Kidney (tissue), 14 donors: ENCODE measurements around the gene GPR78. TPM values are rescaled to one million over a fixed set of nuclear protein-coding genes. Genes with fewer than 3 reads are reported as not detected.

Source experiments
- DNase-seq, 5 donors: peaks; one replicate each; pipeline ENCODE4 v3.0.0-alpha.2; 2013 to 2020
- FAIRE-seq: peaks from 2 replicates; lab custom pipeline; 2012; peaks lifted over from hg19 to GRCh38; lab: Jason Lieb, UNC
- H3K27ac ChIP-seq, 2 donors: one replicate each; pipeline ENCODE4 v1.7.0; 2013; ENCODE audit warnings: low read depth in 2 of 2, low read length in 2 of 2, inconsistent platforms in 1 of 2
- H3K27me3 ChIP-seq: one replicate; pipeline ENCODE4 v1.7.1; 2013; ENCODE audit warnings: low read length, inconsistent platforms; ENCODE audit not compliant: control insufficient read depth, insufficient read depth
- H3K36me3 ChIP-seq, 3 donors: one replicate each; pipeline versions ENCODE4 v1.7.0 to v1.7.1; 2013; ENCODE audit warnings: low read length in 3 of 3, control low read depth in 1 of 3, inconsistent platforms in 1 of 3; ENCODE audit not compliant: insufficient read depth in 3 of 3, control insufficient read depth in 2 of 3
- H3K4me1 ChIP-seq, 3 donors: one replicate each; pipeline versions ENCODE4 v1.7.0 to v1.7.1; 2013; ENCODE audit warnings: low read length in 3 of 3, inconsistent platforms in 1 of 3, low read depth in 1 of 3; ENCODE audit not compliant: control insufficient read depth in 2 of 3, insufficient read depth in 2 of 3
- H3K4me3 ChIP-seq, 3 donors: one replicate each; pipeline versions ENCODE4 v1.7.0 to v1.8.1; 2013; ENCODE audit warnings: low read length in 3 of 3, control low read depth in 1 of 3, inconsistent platforms in 1 of 3
- H3K9ac ChIP-seq, 3 donors: one replicate each; pipeline versions ENCODE4 v1.7.0 to v1.7.1; 2013; ENCODE audit warnings: low read length in 3 of 3, control low read depth in 1 of 3, inconsistent platforms in 1 of 3
- H3K9me3 ChIP-seq, 3 donors: one replicate each; pipeline versions ENCODE4 v1.7.0 to v1.7.1; 2013; ENCODE audit warnings: low read length in 3 of 3, control low read depth in 1 of 3, inconsistent platforms in 1 of 3; ENCODE audit not compliant: control insufficient read depth in 2 of 3, insufficient read depth in 1 of 3
- intact Hi-C: fragments of 100-400 bp; cut with DNase I; formaldehyde crosslinking; loops from one replicate; pipeline ENCODE4 v1.11.1; 2022
- polyA plus RNA-seq: library from polyadenylated mRNA; stranded (reverse); fragments of 350-450 nt; fragmentation: Illumina TruSeq; extraction: RNeasy Lipid Tissue Mini Kit (QIAGEN cat#74804); gene quantifications from one replicate; pipeline ENCODE4 v1.2.3, GENCODE V29; 2014; ENCODE audit warnings: low read depth, low replicate concordance; ENCODE audit not compliant: insufficient read depth
- total RNA-seq: library from RNA; stranded (reverse); fragmentation: NEBNext Ultra II Directional; extraction: Animal tissue kit (Norgen Biotek cat#: 25700); gene quantifications from one replicate; pipeline ENCODE4 v1.2.1, GENCODE V29; 2021
- TF ChIP-seq, protein P1 (sequence below): IDR thresholded peaks from 3 replicates; pipeline ENCODE4 v1.5.1; 2012; ENCODE audit warnings: mild to moderate bottlenecking, moderate library complexity, borderline replicate concordance; ENCODE audit not compliant: insufficient read depth; ENCODE audit errors: extremely low read depth
- donor health status: control.
- donor health status: control.
- donor health status: control.
- donor health status: control.
- donor health status: control.
- donor health status: DM: yes; HTN: yes; CAD: no.
- donor health status: Normal renal cell carcinoma (clear cell type).

GPR78 gene
- total and polyA plus RNA-seq, 2 donors from 2014 or later: not detected

DNA sequence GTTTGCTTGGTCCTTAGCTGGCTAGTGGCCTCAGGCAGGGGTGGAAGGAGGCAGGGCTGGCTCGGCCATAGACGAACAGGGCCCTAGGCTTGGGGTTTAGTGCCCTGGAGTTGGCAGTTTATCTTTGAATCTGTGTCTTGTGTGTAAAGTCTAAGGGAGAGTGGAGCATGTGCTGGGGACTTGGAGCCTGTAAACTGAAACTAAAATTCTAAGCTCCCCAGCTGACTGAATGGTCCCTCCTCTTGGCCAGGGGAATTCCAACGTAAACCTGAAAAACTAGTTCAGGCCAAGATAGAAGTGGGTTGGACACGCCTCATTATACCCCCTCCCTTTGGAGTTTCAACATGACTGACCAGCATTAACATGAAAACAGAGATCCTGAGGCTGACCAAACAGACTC is 46.1 kb upstream of the GPR78 start:
- FAIRE-seq: peak; percentile 19
- TF ChIP-seq, protein P1, sequence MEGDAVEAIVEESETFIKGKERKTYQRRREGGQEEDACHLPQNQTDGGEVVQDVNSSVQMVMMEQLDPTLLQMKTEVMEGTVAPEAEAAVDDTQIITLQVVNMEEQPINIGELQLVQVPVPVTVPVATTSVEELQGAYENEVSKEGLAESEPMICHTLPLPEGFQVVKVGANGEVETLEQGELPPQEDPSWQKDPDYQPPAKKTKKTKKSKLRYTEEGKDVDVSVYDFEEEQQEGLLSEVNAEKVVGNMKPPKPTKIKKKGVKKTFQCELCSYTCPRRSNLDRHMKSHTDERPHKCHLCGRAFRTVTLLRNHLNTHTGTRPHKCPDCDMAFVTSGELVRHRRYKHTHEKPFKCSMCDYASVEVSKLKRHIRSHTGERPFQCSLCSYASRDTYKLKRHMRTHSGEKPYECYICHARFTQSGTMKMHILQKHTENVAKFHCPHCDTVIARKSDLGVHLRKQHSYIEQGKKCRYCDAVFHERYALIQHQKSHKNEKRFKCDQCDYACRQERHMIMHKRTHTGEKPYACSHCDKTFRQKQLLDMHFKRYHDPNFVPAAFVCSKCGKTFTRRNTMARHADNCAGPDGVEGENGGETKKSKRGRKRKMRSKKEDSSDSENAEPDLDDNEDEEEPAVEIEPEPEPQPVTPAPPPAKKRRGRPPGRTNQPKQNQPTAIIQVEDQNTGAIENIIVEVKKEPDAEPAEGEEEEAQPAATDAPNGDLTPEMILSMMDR: no peak

DNA sequence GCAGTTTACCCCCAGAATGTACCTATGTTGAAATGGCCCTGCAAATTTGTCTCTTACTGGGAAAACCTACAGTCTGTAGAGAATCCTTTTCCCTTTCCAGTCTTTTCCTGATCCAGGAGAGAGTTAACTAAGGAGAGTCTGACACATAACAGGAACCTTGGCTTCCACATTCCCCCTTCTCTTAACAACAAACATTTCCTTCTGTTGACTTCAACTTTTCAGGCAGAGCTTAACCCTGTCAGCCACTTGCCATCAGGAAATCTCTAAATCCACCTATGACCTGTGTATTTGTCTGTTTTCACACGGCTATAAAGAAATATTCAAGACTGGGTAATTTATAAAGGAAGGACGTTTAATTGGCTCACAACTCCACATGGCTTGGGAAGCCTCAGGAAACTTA is 45.6 kb upstream of the GPR78 start:
- peak overlapping the region; percentile 74 to 76 for H3K27ac ChIP-seq
- H3K4me1 ChIP-seq: peaks cover 7 to 24% (median 15%) of the 10 kb centered on the region in 3 donors
- H3K4me3 ChIP-seq: no peak overlapping the region
- no peaks in the 10 kb centered on the region for H3K27me3 ChIP-seq
- no peaks in the 10 kb centered on the region for H3K36me3 ChIP-seq
- H3K9ac ChIP-seq: no peak overlapping the region
- H3K9me3 ChIP-seq: no peaks in the 10 kb centered on the region
- intact Hi-C loops: no loop called here
- TF ChIP-seq, protein P1: no peak
- no peak for FAIRE-seq
- DNase-seq: peak in 1 of 5 donors; percentile 58

More for the DNA sequence above, 46.1 kb upstream of the GPR78 start:
- peak overlapping the region; percentile 94 to 95 for H3K27ac ChIP-seq
- H3K9me3 ChIP-seq: no peaks in the 10 kb centered on the region
- peaks cover 7 to 24% (median 15%) of the 10 kb centered on the region in 3 donors for H3K4me1 ChIP-seq
- DNase-seq: peak in 4 of 5 donors; percentile 69 to 95 (median 87)
- intact Hi-C loops: no loop called here
- peak overlapping the region in 1 of 3 donors; percentile 66 for H3K9ac ChIP-seq
- no peaks in the 10 kb centered on the region for H3K27me3 ChIP-seq
- H3K4me3 ChIP-seq: peak overlapping the region in 2 of 3 donors; percentile 11 to 14
- no peaks in the 10 kb centered on the region for H3K36me3 ChIP-seq

DNA sequence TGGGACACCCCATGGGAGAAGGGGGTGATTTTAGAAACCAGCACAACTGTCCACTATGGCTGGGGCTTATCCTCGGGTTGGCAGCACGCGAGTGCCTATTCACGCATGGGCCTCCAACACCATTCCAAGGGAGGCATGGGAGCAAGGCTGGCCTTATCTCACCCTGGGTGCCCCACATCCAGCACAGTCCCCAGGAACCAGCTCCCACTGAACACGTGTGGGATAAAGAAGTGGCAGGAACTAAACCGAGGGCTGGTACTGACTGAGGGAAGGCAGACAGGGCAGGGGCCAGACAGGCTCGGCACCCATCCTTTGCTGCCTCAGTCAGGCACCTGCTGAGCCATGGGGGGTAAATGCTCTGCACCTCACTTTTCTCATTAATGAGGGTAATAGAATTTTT is 43.7 kb upstream of the GPR78 start:
- TF ChIP-seq, protein P1: no peak

More for the DNA sequence above, 43.7 kb upstream of the GPR78 start:
- Histone ChIP-seq H3K36me3 (no peaks in the 10 kb centered on the region), H3K27me3 (no peaks in the 10 kb centered on the region), H3K9me3 (no peaks in the 10 kb centered on the region), H3K9ac (peak overlapping the region in 1 of 3 donors; percentile 22), H3K4me3 (no peak overlapping the region), H3K27ac (peak overlapping the region; percentile 29 to 77), H3K4me1 (peaks cover 7 to 24% (median 15%) of the 10 kb centered on the region in 3 donors)
- FAIRE-seq (no peak), DNase-seq (no peak)
- intact Hi-C loops: no loop called here
